OCI-LY3 (cell line): Measurements from ENCODE around the gene FGF19.

Experiments used
- H2AFZ ChIP-seq: fragments of 200-600, 300-600 bp; shearing (Covaris generic); 2 replicates; pipeline ENCODE4 v1.6.0; 2014; ENCODE audit warnings: antibody characterized with exemption, low read depth, low read length
- H3K27ac ChIP-seq: fragments of 200-600, 300-600 bp; sonication (generic); 2 replicates; pipeline ENCODE4 v1.5.1; 2014; ENCODE audit warnings: mild to moderate bottlenecking, low read length, moderate library complexity, mixed read lengths
- H3K27me3 ChIP-seq: fragments of 200-600, 300-600 bp; sonication (generic); 2 replicates; pipeline ENCODE4 v1.6.1; 2014; ENCODE audit warnings: low read depth, low read length, mixed read lengths
- H3K36me3 ChIP-seq: fragments of 200-600, 300-600 bp; sonication (generic); replicated peaks from 2 replicates; pipeline ENCODE3; 2014; ENCODE audit warnings: low read depth, low read length, mixed read lengths
- H3K4me1 ChIP-seq: fragments of 300-600, 200-600 bp; sonication (generic); 2 replicates; pipeline ENCODE4 v1.6.1; 2014; ENCODE audit warnings: low read length, mixed read lengths
- H3K4me2 ChIP-seq: fragments of 200-600, 300-600 bp; sonication (generic); 2 replicates; pipeline ENCODE4 v1.6.1; 2014; ENCODE audit warnings: low read length, mixed read lengths
- H3K4me3 ChIP-seq: fragments of 300-600, 200-600 bp; sonication (generic); 2 replicates; pipeline ENCODE4 v1.5.1; 2014; ENCODE audit warnings: antibody characterized with exemption, mild to moderate bottlenecking, low read length, moderate library complexity
- H3K79me2 ChIP-seq: fragments of 300-600, 200-600 bp; shearing (Covaris generic); 2 replicates; pipeline ENCODE4 v1.6.1; 2014; ENCODE audit warnings: mild to moderate bottlenecking, low read length, mixed read lengths
- H3K9ac ChIP-seq: fragments of 300-600, 200-600 bp; shearing (Covaris generic); 2 replicates; pipeline ENCODE4 v1.6.0; 2014; ENCODE audit warnings: mild to moderate bottlenecking, low read length, moderate library complexity
- H3K9me3 ChIP-seq: fragments of 200-600, 300-600 bp; shearing (Covaris generic); 2 replicates; pipeline ENCODE4 v1.6.1; 2014; ENCODE audit warnings: low read length, mixed read lengths; ENCODE audit not compliant: insufficient read depth
- H4K20me1 ChIP-seq: fragments of 200-600, 300-600 bp; sonication (generic); 2 replicates; pipeline ENCODE4 v1.6.1; 2016; ENCODE audit warnings: low read length, mixed read lengths; ENCODE audit not compliant: insufficient read depth
- EZH2phosphoT487 ChIP-seq: fragments of 200-600 bp; shearing (Covaris generic); IDR thresholded peaks from 2 replicates; pipeline ENCODE4 v1.6.1; 2018; ENCODE audit warnings: antibody characterized with exemption, mixed run types, low read depth
- TF ChIP-seq, protein P1 (sequence below): fragments of 200-600, 300-600 bp; sonication (generic); IDR thresholded peaks from 2 replicates; pipeline ENCODE4 v1.5.1; 2014; ENCODE audit warnings: antibody characterized with exemption, low read length, low read depth

The FGF19 gene

DNA sequence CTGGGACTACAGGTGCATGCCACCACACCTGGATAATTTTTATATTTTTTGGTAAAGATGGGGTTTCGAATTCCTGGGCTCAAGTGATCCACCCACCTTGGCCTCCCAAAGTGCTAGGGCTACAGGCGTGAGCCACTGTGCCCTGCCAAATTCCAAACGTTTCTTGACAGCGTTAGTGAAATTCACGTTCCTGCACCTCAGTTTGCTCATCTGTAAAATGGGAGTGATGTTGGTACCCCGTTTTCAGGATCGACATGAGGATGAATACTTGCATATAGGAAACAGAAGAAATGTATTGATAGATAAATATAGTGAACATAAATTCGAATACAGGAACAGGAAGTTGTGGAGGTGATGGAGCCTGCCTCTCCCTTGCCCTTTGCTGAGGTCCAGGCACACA lies 18.5 kb downstream of the FGF19 start:
- Histone ChIP-seq H2AFZ (peak overlapping the region; percentile 97), H3K4me3 (peak overlapping the region; percentile 79), H4K20me1 (no peaks in the 10 kb centered on the region), H3K79me2 (no peaks in the 10 kb centered on the region), H3K4me2 (peak overlapping the region; percentile 99), H3K9me3 (no peaks in the 10 kb centered on the region), H3K36me3 (no peaks in the 10 kb centered on the region), H3K27me3 (no peaks in the 10 kb centered on the region), H3K27ac (no peak overlapping the region), H3K4me1 (peaks cover 13% of the 10 kb centered on the region), H3K9ac (peak overlapping the region; percentile 56)
- TF ChIP-seq, protein P1, sequence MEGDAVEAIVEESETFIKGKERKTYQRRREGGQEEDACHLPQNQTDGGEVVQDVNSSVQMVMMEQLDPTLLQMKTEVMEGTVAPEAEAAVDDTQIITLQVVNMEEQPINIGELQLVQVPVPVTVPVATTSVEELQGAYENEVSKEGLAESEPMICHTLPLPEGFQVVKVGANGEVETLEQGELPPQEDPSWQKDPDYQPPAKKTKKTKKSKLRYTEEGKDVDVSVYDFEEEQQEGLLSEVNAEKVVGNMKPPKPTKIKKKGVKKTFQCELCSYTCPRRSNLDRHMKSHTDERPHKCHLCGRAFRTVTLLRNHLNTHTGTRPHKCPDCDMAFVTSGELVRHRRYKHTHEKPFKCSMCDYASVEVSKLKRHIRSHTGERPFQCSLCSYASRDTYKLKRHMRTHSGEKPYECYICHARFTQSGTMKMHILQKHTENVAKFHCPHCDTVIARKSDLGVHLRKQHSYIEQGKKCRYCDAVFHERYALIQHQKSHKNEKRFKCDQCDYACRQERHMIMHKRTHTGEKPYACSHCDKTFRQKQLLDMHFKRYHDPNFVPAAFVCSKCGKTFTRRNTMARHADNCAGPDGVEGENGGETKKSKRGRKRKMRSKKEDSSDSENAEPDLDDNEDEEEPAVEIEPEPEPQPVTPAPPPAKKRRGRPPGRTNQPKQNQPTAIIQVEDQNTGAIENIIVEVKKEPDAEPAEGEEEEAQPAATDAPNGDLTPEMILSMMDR = no peak
- TF ChIP-seq EZH2phosphoT487 = no peak

DNA sequence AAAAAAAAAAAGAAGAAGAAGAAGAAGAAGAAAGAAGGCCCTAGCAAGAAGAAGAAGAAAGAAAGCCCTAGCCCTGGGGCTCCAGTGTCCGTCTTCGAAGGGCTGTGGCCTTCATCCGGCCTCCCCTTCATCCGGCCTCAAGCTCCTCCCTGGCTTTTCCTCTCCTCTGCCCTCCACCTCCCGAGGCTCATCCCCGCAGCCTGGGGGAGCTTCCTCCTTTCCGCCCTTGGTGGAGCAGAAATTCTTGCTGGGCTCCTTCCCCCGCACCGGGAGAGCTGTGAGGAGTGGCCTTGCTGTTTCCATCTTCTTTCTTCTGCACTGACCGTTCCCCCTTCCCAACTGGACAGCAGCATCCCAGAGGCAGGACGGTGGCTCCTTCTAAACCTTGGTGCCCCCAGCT lies 19.2 kb downstream of the FGF19 start:
- H3K36me3 ChIP-seq = no peaks in the 10 kb centered on the region
- no peak overlapping the region for H3K4me3 ChIP-seq
- H3K4me2 ChIP-seq = no peak overlapping the region
- TF ChIP-seq EZH2phosphoT487 = no peak
- TF ChIP-seq, protein P1 = no peak
- no peaks in the 10 kb centered on the region for H4K20me1 ChIP-seq
- no peak overlapping the region for H3K9ac ChIP-seq
- H3K27ac ChIP-seq = no peak overlapping the region
- no peaks in the 10 kb centered on the region for H3K27me3 ChIP-seq
- no peaks in the 10 kb centered on the region for H3K9me3 ChIP-seq
- no peaks in the 10 kb centered on the region for H3K79me2 ChIP-seq
- H3K4me1 ChIP-seq = peaks cover 13% of the 10 kb centered on the region
- H2AFZ ChIP-seq = no peak overlapping the region

DNA sequence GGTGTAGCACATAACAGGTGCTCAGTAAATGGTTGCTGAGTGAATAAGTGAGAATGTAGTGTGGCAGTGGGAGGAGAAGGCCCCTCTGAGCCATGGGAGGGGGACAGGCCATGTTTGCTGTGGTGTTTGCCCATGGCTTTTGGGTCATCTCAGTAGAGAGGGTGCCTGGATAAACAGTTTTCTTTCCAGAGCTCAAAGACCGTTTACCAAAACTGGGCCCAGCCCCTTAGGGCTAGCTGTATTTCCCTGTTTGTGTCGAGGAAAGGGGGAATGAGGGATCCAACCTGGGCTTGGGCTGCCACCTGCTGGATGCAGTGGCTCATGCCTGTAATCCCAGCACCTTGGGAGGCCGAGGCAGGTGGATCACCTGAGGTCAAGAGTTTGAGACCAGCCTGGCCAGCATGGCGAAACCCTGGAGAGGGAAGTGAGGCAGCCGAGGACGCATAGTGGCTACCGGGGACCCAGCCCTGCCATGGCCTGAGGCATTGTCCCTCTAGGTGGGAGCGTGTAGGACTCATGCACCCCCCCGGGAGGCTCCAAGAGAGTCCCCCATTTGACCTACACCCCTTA lies 20.0 kb downstream of the FGF19 start:
- H3K9ac ChIP-seq = no peak overlapping the region
- no peak overlapping the region for H3K4me2 ChIP-seq
- H3K9me3 ChIP-seq = no peaks in the 10 kb centered on the region
- H3K27me3 ChIP-seq = no peaks in the 10 kb centered on the region
- H3K79me2 ChIP-seq = no peaks in the 10 kb centered on the region
- no peaks in the 10 kb centered on the region for H4K20me1 ChIP-seq
- peaks cover 13% of the 10 kb centered on the region for H3K4me1 ChIP-seq
- H3K36me3 ChIP-seq = no peaks in the 10 kb centered on the region
- H3K27ac ChIP-seq = no peak overlapping the region
- TF ChIP-seq, protein P1 = peak; percentile 59
- no peak for TF ChIP-seq EZH2phosphoT487
- H3K4me3 ChIP-seq = no peak overlapping the region
- no peak overlapping the region for H2AFZ ChIP-seq

DNA sequence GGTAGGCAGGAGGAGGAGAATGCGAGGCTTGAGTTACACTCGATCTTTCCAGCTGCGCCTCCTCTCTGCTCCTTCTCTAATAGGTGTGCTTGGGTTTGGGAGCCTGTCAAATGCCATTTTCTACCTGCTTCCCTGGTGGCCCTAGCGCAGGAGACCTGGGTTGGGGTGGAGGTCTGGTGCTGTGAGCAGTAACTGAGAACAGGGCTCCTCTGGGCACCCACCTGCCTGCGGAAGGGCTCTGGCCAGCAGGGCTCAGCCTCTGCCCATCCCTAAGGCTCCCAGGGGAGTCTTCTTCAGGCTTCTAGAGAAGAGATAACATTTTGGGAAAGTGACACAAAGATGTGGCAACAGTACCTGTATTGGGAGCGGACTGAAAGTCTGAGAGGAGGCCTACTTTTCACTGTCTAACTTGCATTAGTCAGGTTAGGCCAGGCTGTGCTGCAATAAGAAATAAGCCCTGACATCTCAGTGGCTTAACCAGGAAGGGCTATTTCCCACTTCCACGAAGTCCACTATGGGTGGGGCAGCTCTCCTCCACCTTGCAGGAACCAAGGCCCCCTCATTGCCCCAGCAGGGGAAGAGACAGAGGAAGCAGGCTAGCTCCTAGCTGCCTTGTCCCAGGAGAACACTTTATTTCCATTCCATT lies 21.0 kb downstream of the FGF19 start:
- Histone ChIP-seq H3K9me3 (no peaks in the 10 kb centered on the region), H3K4me2 (no peak overlapping the region), H4K20me1 (no peaks in the 10 kb centered on the region), H3K9ac (no peak overlapping the region), H3K4me1 (peaks cover 5% of the 10 kb centered on the region; the same call in 1 of the 2 replicates), H2AFZ (no peak overlapping the region), H3K27me3 (no peaks in the 10 kb centered on the region), H3K79me2 (no peaks in the 10 kb centered on the region), H3K4me3 (no peak overlapping the region), H3K27ac (no peak overlapping the region), H3K36me3 (no peaks in the 10 kb centered on the region)
- TF ChIP-seq, protein P1 = no peak
- no peak for TF ChIP-seq EZH2phosphoT487
